Esophagus muscularis mucosa (tissue), 4 donors: ENCODE measurements around the gene FTH1. TPM values are rescaled to one million over a fixed set of nuclear protein-coding genes. Genes with fewer than 3 reads are reported as not detected.

Source experiments
- DNase-seq: peaks from one replicate; pipeline ENCODE4 v3.0.0-alpha.2; 2017; ENCODE audit errors: extremely low spot score
- H3K27ac ChIP-seq, 4 donors: fragments of 200-600 bp; sonication (generic); replicated peaks in 1 of 4; 1 replicate in 3 of 4; 2 replicates in 1 of 4; pipeline ENCODE4 v1.5.1; 2016 to 2019; ENCODE audit warnings: mild to moderate bottlenecking in 1 of 4
- H3K27me3 ChIP-seq, 4 donors: fragments of 200-600 bp; sonication (generic); one replicate each; pipeline versions ENCODE4 v1.5.1 to v1.6.0; 2016 to 2019
- H3K36me3 ChIP-seq, 4 donors: fragments of 200-600 bp; sonication (generic); one replicate each; pipeline ENCODE4 v1.5.1; 2016 to 2019
- H3K4me1 ChIP-seq, 4 donors: fragments of 200-600 bp; sonication (generic); one replicate each; pipeline ENCODE4 v1.5.1; 2016 to 2019
- H3K4me3 ChIP-seq, 4 donors: fragments of 200-600 bp; sonication (generic); 1 replicate in 2 of 4; 2 replicates in 2 of 4; pipeline ENCODE4 v1.5.1; 2016 to 2019; ENCODE audit warnings: mild to moderate bottlenecking in 4 of 4, moderate library complexity in 1 of 4
- H3K9me3 ChIP-seq, 4 donors: fragments of 200-600 bp; sonication (generic); 1 replicate in 3 of 4; 2 replicates in 1 of 4; pipeline ENCODE4 v1.5.1; 2016 to 2019
- EP300 ChIP-seq: sonication (generic); formaldehyde crosslinking; IDR thresholded peaks from one replicate; pipeline ENCODE4 v1.6.1; 2017; ENCODE audit warnings: antibody characterized with exemption
- POLR2A ChIP-seq: fragments of 450-650 bp; IDR thresholded peaks from one replicate; pipeline ENCODE4 v1.6.1; 2017; ENCODE audit warnings: antibody characterized with exemption, moderate library complexity, mild to moderate bottlenecking, low read depth
- POLR2AphosphoS5 ChIP-seq, 2 donors: sonication (generic); formaldehyde crosslinking; IDR thresholded peaks; one replicate each; pipeline ENCODE4 v1.6.1; 2017; ENCODE audit warnings: antibody characterized with exemption in 2 of 2
- WGBS: methylation state at CpG from one replicate; pipeline ENCODE4 v1.1.5; 2018; 5-methylcytosine and 5-hydroxymethylcytosine counted together
- intact Hi-C: fragments of 100-400 bp; cut with DNase I; formaldehyde crosslinking; loops from one replicate; pipeline ENCODE4 v1.15.1; 2023
- total RNA-seq, 4 donors: library from RNA; depleted of rRNA; stranded (reverse); fragments of >200 nt; gene quantifications; one replicate each; pipeline versions ENCODE4 v1.1.0 to v1.2.1, GENCODE V29; 2016
- TF ChIP-seq, protein P1 (sequence below), 3 experiments: fragments of 200-600 bp in 2 of 3; fragments of 450-650 bp in 1 of 3; sonication (generic) in 2 of 3; IDR thresholded peaks; one replicate each; pipeline ENCODE4 v1.5.1; 2017 to 2019; ENCODE audit warnings: antibody characterized with exemption in 3 of 3, mild to moderate bottlenecking in 2 of 3, moderate library complexity in 1 of 3

FTH1 gene
- total RNA-seq, 4 donors from 2014 or later = 1,795 to 3,027 (median 2,719) TPM

DNA sequence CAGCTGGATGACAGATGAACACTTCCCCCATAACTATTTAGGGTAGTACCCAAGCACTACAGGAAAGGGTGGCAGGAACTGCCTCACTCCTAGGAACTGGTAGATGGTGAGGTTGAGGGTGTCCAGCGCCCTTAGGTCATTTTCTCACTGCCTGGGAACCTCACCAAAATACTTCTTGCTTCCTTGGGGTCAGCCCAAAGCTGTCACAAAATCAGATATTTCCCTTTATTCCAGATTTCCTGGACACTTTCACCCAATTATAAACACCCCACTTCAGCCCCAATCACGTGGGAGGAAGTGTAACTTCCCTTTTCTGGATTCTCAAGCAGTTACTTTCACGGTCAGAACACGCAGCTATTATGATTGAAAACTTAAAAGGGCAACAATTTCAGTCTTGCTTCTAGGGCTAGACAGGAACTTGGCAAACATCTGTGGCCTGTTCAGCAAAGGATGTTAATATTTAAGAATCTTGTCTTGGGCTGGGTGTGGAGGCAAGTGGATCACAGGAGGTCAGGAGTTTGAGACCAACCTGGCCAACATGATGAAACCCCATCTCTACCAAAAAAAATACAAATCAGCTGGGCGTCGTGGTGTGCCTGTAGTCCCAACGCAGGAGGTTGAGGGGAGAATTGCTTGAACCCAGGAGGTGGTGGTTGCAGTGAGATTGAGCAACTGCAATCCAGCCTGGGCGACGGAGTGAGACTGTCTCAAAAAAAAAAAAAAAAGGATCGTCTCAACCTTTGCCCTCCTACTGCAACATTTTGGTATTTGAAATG lies 4.0 kb downstream of the FTH1 start:
- Histone ChIP-seq H3K4me1 (peaks cover 46 to 62% (median 61%) of the 10 kb centered on the region in 4 donors), H3K36me3 (peaks cover 16 to 57% (median 37%) of the 10 kb centered on the region in 4 donors), H3K9me3 (no peaks in the 10 kb centered on the region), H3K27me3 (no peaks in the 10 kb centered on the region), H3K27ac (peak overlapping the region; percentile 61 to 100 (median 99)), H3K4me3 (peak overlapping the region; percentile 82 to 95 (median 90))
- WGBS = 48% methylated on average over 10 of the region's 10 CpGs
- TF ChIP-seq EP300 = no peak
- intact Hi-C loops = no loop called here
- no peak for DNase-seq

- Histone ChIP-seq H3K27ac (peak overlapping the region; percentile 61 to 100 (median 99)), H3K4me3 (peak overlapping the region in 1 of 4 donors; percentile 95), H3K9me3 (no peaks in the 10 kb centered on the region), H3K36me3 (peaks cover 16 to 63% (median 41%) of the 10 kb centered on the region in 4 donors), H3K4me1 (peaks cover 42 to 57% (median 56%) of the 10 kb centered on the region in 4 donors), H3K27me3 (no peaks in the 10 kb centered on the region)
- TF ChIP-seq EP300 (no peak), POLR2AphosphoS5 (IDR thresholded peaks at IDR 0.05) (no peak), POLR2A (no peak)
- TF ChIP-seq, protein P1, sequence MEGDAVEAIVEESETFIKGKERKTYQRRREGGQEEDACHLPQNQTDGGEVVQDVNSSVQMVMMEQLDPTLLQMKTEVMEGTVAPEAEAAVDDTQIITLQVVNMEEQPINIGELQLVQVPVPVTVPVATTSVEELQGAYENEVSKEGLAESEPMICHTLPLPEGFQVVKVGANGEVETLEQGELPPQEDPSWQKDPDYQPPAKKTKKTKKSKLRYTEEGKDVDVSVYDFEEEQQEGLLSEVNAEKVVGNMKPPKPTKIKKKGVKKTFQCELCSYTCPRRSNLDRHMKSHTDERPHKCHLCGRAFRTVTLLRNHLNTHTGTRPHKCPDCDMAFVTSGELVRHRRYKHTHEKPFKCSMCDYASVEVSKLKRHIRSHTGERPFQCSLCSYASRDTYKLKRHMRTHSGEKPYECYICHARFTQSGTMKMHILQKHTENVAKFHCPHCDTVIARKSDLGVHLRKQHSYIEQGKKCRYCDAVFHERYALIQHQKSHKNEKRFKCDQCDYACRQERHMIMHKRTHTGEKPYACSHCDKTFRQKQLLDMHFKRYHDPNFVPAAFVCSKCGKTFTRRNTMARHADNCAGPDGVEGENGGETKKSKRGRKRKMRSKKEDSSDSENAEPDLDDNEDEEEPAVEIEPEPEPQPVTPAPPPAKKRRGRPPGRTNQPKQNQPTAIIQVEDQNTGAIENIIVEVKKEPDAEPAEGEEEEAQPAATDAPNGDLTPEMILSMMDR (IDR thresholded peaks at IDR 0.05) = no peak
- no peak for DNase-seq
- WGBS = 89% methylated on average over 3 of the region's 3 CpGs
- intact Hi-C loops = no loop called here
These were observed 4.5 kb downstream of the FTH1 start for GRCh38 chr11:61963016-61963281.

DNA sequence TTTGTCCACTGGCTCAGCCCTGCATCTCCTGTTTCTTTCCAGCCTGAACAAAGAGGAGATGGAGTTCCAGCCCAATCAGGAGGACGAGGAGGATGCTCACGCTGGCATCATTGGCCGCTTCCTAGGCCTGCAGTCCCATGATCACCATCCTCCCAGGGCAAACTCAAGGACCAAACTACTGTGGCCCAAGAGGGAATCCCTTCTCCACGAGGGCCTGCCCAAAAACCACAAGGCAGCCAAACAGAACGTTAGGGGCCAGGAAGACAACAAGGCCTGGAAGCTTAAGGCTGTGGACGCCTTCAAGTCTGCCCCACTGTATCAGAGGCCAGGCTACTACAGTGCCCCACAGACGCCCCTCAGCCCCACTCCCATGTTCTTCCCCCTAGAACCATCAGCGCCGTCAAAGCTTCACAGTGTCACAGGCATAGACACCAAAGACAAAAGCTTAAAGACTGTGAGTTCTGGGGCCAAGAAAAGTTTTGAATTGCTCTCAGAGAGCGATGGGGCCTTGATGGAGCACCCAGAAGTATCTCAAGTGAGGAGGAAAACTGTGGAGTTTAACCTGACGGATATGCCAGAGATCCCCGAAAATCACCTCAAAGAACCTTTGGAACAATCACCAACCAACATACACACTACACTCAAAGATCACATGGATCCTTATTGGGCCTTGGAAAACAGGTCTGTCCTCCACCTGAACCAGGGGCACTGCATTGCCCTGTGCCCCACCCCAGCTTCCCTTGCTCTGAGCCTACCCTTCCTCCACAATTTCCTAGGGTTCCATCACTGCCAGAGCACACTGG lies 5.0 kb downstream of the FTH1 start:
- Histone ChIP-seq H3K4me3 (peak overlapping the region in 1 of 4 donors; percentile 95), H3K4me1 (peaks cover 42 to 57% (median 56%) of the 10 kb centered on the region in 4 donors), H3K9me3 (no peaks in the 10 kb centered on the region), H3K27me3 (no peaks in the 10 kb centered on the region), H3K36me3 (peaks cover 16 to 67% (median 42%) of the 10 kb centered on the region in 4 donors), H3K27ac (peak overlapping the region; percentile 61 to 100 (median 99))
- intact Hi-C loops = no loop called here
- 85% methylated on average over 12 of the region's 12 CpGs for WGBS
- DNase-seq = no peak
- TF ChIP-seq, protein P1 (IDR thresholded peaks at IDR 0.05) = no peak
- no peak for TF ChIP-seq EP300
- TF ChIP-seq POLR2A = no peak
- TF ChIP-seq POLR2AphosphoS5 (IDR thresholded peaks at IDR 0.05) = no peak

- H3K36me3 ChIP-seq = peaks cover 16 to 74% (median 41%) of the 10 kb centered on the region in 4 donors
- H3K4me1 ChIP-seq = peaks cover 42 to 59% (median 56%) of the 10 kb centered on the region in 4 donors
- WGBS = 92% methylated on average over 7 of the region's 8 CpGs
- intact Hi-C loops = no loop called here
- H3K9me3 ChIP-seq = no peaks in the 10 kb centered on the region
- DNase-seq = no peak
- peak overlapping the region; percentile 61 to 100 (median 99) for H3K27ac ChIP-seq
- H3K4me3 ChIP-seq = no peak overlapping the region
- no peaks in the 10 kb centered on the region for H3K27me3 ChIP-seq
- TF ChIP-seq POLR2A (no peak), POLR2AphosphoS5 (IDR thresholded peaks at IDR 0.05) (peak; percentile 44 to 55), EP300 (no peak)
- TF ChIP-seq, protein P1 (IDR thresholded peaks at IDR 0.05) = no peak
These were observed 5.7 kb downstream of the FTH1 start for GRCh38 chr11:61961570-61962212.

DNA sequence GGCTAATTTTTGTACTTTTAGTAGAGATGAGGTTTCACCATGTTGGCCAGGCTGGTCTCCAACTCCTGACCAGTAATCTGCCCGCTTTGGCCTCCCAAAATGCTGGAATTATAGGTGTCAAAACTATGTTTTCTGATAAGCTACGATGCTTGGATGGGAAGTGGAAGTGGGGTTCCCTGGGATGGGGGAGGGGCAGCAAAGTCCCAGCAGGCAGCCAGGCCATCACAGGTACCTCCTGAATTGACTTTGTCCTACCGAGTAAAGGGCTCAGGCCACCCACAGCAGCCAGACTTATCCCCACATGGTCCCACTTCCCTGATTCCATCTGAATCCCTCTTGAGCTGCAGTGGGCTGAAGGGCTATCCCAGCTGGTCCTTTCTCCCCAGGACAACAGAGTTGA lies 6.9 kb downstream of the FTH1 start:
- H3K4me1 ChIP-seq = peaks cover 46 to 69% (median 59%) of the 10 kb centered on the region in 4 donors
- H3K36me3 ChIP-seq = peaks cover 16 to 68% (median 36%) of the 10 kb centered on the region in 4 donors
- WGBS = 88% methylated on average over 3 of the region's 3 CpGs
- H3K4me3 ChIP-seq = no peak overlapping the region
- peaks cover 0 to 4% (median 0%) of the 10 kb centered on the region in 4 donors for H3K27me3 ChIP-seq
- TF ChIP-seq POLR2A (no peak), EP300 (no peak), POLR2AphosphoS5 (IDR thresholded peaks at IDR 0.05) (no peak)
- TF ChIP-seq, protein P1 (IDR thresholded peaks at IDR 0.05) = no peak
- intact Hi-C loops = no loop called here
- H3K27ac ChIP-seq = peak overlapping the region; percentile 36 to 100 (median 80)
- H3K9me3 ChIP-seq = no peaks in the 10 kb centered on the region
- no peak for DNase-seq
